Kidney epithelial cell (primary cell): ENCODE data around the gene CD52. TPM values are rescaled to one million over a fixed set of nuclear protein-coding genes. Genes with fewer than 3 reads are reported as not detected.
"Not testable (repeated sequence)": the region's sequence is repeated elsewhere in the genome, so short reads cannot be mapped to it uniquely, and the experiment has no call there.

Source experiments
- DNase-seq: peaks from one replicate; pipeline ENCODE4 v3.0.0-alpha.2; 2010; ENCODE audit warnings: low read depth
- H3K27me3 ChIP-seq: 2 replicates; pipeline ENCODE4 v1.6.0; 2011; ENCODE audit warnings: low read length; ENCODE audit not compliant: control insufficient read depth, insufficient read depth
- H3K36me3 ChIP-seq: 2 replicates; pipeline ENCODE4 v1.5.1; 2011; ENCODE audit warnings: low read length; ENCODE audit not compliant: control insufficient read depth, insufficient read depth
- H3K4me3 ChIP-seq: 2 replicates; pipeline ENCODE4 v1.5.1; 2011; ENCODE audit warnings: low read depth, mild to moderate bottlenecking, control low read depth, low read length
- total RNA-seq: library from RNA; depleted of rRNA; stranded (reverse); fragments of >200 nt; gene quantifications from 2 replicates; pipeline ENCODE4 v1.2.3, GENCODE V29; 2015
- TF ChIP-seq, protein P1 (sequence below): IDR thresholded peaks from 2 replicates; pipeline ENCODE4 v1.5.1; 2011; ENCODE audit warnings: mild to moderate bottlenecking, moderate library complexity, low read length, control low read depth, inconsistent platforms; ENCODE audit not compliant: insufficient read depth, poor library complexity, severe bottlenecking

The CD52 gene
- total RNA-seq, 1 donor from 2014 or later, result not detected

DNA sequence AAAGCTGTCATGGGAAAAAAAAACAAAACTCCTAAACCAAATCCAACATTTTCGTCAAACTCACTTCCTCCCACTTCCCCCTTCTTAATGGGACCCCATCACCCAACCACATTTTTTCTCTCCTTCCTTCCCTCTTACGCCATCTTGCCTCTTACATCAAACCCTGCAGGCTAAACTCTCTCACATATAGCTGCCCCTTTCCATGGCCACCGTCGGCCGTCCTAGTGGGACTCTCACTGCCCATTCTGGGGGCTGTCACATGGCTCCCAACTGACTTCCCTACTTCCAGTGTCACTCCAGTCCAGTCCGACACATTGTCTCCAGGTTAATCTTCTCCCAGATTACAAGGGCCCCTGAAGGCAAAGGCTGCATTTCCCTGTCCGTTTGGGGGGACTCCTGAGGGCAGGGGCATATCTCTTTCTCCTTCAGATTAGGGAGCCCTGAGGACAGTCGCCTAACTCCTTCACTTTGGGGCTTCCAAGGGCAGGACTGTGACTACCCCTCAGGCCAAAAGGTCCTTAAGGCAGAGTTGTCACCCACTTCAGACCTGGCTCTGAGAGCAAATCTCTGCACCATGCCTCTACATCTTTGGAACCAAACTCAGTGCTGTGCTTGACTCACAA, 12.0 kb upstream of the CD52 start:
- Histone ChIP-seq H3K36me3 (no peaks in the 10 kb centered on the region), H3K4me3 (peak overlapping the region; percentile 92), H3K27me3 (no peaks in the 10 kb centered on the region)
- TF ChIP-seq, protein P1, sequence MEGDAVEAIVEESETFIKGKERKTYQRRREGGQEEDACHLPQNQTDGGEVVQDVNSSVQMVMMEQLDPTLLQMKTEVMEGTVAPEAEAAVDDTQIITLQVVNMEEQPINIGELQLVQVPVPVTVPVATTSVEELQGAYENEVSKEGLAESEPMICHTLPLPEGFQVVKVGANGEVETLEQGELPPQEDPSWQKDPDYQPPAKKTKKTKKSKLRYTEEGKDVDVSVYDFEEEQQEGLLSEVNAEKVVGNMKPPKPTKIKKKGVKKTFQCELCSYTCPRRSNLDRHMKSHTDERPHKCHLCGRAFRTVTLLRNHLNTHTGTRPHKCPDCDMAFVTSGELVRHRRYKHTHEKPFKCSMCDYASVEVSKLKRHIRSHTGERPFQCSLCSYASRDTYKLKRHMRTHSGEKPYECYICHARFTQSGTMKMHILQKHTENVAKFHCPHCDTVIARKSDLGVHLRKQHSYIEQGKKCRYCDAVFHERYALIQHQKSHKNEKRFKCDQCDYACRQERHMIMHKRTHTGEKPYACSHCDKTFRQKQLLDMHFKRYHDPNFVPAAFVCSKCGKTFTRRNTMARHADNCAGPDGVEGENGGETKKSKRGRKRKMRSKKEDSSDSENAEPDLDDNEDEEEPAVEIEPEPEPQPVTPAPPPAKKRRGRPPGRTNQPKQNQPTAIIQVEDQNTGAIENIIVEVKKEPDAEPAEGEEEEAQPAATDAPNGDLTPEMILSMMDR, result no peak
- DNase-seq, result no peak

DNA sequence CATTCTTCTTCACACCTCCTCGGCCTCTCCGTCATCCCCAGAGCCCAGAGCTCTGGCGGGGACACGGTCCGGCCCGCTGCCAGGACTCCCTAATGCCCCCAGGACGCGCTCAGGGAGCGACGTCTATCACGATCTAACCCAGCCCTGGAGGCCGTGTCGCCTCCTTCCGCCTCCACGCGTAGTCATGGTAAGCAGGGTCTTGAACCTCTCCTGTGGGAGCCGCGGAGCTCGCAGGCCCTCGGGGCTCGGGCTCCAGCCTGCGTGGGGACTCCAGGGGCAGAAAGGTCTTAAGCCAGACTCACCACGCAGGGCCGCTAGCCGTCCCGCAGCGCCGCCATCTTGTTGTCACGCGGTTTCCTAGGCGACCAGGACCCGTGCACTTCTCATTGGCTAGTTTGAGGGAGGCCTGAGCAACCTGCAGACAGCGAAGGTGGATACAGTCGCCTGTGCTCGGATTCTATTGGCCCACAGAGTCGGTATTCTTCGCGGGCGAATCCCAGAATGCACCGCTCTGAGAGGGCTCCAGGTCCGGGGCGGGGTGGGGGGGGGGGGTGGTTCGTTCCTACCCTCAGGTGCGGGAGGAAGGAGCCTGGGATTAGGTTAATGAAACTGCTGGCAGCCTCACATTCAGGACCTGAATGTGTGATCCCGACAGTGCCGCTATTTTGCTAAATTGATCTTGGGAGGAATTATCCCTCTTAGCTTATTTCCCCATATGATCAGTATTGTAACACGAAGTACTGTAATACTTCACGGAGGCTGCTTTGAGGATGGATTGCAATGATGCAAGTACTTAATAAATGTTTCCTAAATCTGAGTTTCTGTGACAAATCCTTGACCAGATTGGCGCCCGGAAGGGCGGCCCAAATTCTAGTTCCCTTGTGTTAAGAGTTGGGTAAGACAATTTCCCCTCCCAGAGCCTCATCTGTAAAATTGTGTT, 11.2 kb upstream of the CD52 start, which contains the start of gene UBXN11:
Gene UBXN11 (minus strand): TSS at position 347 of the 940 bp plus-strand sequence. CDS start 3,753 bp downstream, outside the sequence.
- TF ChIP-seq, protein P1, result no peak
- no peaks in the 10 kb centered on the region for H3K27me3 ChIP-seq

DNA sequence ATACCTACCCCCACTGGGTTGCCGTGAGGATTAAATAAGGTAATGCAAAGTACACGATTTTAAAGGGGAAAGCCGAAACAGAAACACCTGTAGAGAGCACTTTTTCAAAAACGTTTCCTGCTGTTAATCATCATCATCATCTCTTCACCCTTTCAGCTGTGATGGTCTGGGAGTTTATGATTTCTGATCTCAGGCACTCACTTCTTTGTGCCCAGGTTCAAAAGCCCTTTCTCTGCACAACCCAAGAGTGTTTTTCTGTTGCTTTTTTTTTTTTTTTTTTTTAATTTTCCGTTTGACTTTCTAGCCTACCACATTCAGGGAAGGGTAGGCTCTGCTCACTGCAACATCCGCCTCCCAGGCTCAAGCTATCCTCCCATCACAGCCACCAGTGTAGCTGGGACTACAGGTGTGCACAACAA, 10.4 kb upstream of the CD52 start:
- H3K4me3 ChIP-seq, result no peak overlapping the region
- no peak for DNase-seq
- TF ChIP-seq, protein P1, result no peak
- no peaks in the 10 kb centered on the region for H3K36me3 ChIP-seq
- H3K27me3 ChIP-seq, result no peaks in the 10 kb centered on the region

More for the DNA sequence above, 11.2 kb upstream of the CD52 start, which contains the start of gene UBXN11:
- Histone ChIP-seq H3K36me3 (no peaks in the 10 kb centered on the region), H3K4me3 (peak within 1 kb of the TSS; percentile 92)
- DNase-seq, result peak; percentile 95

DNA sequence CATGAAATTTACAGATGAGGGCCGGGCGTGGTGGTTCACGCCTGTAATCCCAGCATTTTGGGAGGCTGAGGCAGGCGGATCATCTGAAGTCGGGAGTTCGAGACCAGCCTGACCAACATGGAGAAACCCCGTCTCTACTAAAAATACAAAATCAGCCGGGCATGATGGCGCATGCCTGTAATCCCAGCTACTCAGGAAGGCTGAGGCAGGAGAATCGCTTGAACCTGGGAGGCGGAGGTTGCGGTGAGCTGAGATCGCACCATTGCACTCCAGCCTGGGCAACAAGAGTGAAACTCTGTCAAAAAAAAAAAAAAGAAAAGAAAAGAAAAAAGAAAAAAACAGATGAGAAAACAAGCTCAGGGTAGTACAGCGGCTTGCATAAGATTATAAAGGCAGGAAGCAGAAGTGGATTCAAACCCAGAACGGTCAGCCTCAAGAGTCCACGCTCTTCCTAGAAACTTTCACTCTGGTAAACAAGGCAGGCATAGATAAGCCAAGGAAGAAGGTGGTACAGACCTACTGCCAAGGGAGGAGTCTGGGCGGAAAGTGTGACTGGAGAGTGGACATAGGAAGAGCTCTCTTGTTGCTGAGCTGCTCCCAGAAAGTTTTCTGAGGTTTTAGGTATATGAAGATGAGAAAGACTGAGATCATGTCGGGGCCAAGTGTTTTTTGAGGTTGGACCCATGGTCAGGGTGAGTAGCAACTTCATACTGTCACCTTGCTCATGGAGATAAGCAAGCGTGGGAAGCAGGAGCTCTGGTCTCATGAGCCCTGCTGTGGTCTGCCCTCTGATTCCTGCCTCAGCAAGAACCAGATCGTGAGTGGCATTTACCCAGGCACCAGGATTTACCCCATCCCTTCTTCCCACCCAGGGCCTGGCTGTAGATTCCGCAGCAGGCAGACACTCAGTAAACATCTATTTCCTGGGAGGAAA, 9.5 kb upstream of the CD52 start:
- H3K36me3 ChIP-seq, DNase-seq, H3K4me3 ChIP-seq, H3K27me3 ChIP-seq: not testable (repeated sequence)

DNA sequence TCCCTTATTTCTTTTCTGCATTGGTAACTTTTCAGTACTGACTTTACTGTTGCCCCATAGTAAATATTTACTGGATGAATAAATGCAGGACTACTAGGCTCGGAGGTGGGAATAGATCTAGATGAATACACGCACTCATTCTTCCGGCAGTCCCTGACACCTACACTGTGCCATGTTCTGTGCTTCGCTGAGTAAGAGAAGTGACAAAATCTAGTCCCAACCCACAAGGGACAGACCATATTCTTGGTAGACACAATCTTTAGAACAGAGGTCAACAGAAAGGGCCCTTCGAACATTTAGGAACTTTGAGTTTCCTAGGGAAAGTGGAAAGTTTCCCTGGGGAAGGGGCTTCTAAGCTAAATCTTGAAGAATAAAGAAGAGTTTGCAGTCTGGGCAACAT, 3.3 kb upstream of the CD52 start:
- TF ChIP-seq, protein P1, result no peak
- no peak overlapping the region for H3K4me3 ChIP-seq
- no peaks in the 10 kb centered on the region for H3K36me3 ChIP-seq

More for the DNA sequence above, 3.3 kb upstream of the CD52 start:
- DNase-seq, result no peak
- H3K27me3 ChIP-seq, result no peaks in the 10 kb centered on the region
